HL-60 (cell line): Measurements from ENCODE around the gene MMP3.

Source experiments
- DNase-seq, 2 experiments: peaks; one replicate each; pipeline ENCODE4 v3.0.0-alpha.2; 2010 to 2020; ENCODE audit warnings: low read depth in 1 of 2, low spot score in 1 of 2
- H3K27ac ChIP-seq: fragments of 250-450 bp; sonication (Bioruptor Pico); replicated peaks from 2 replicates; pipeline ENCODE4 v1.5.1; 2020; ENCODE audit warnings: mild to moderate bottlenecking, moderate library complexity
- H3K27me3 ChIP-seq: fragments of 250-450 bp; sonication (Bioruptor Pico); 2 replicates; pipeline ENCODE4 v1.5.1; 2021; ENCODE audit warnings: mild to moderate bottlenecking, moderate library complexity; ENCODE audit not compliant: insufficient read depth, poor library complexity, severe bottlenecking
- H3K4me3 ChIP-seq: replicated peaks from 2 replicates; pipeline ENCODE4 v1.5.1; 2011; ENCODE audit warnings: mild to moderate bottlenecking, control low read depth, low read length; ENCODE audit not compliant: insufficient read depth
- GABPA ChIP-seq: IDR thresholded peaks from 2 replicates; pipeline ENCODE4 v1.6.1; 2012; ENCODE audit warnings: low read depth
- POLR2AphosphoS5 ChIP-seq: IDR thresholded peaks from 2 replicates; pipeline ENCODE4 v1.6.1; 2012; ENCODE audit warnings: low read depth
- REST ChIP-seq: IDR thresholded peaks from 2 replicates; pipeline ENCODE4 v1.6.1; 2012; ENCODE audit warnings: low read depth; ENCODE audit not compliant: insufficient replicate concordance
- SPI1 ChIP-seq: IDR thresholded peaks from 2 replicates; pipeline ENCODE4 v1.6.1; 2012; ENCODE audit warnings: low read depth, mild to moderate bottlenecking, borderline replicate concordance
- long read RNA-seq: library from polyadenylated mRNA; unstranded; transcript quantifications from one replicate; pipeline ENCODE4 v2.0.0, GENCODE V29; 2020
- TF ChIP-seq, protein P1 (sequence below): IDR thresholded peaks from one replicate; pipeline ENCODE4 v1.5.1; 2011; ENCODE audit warnings: low read length, control low read depth, inconsistent platforms; ENCODE audit not compliant: insufficient read depth

MMP3 gene
- long read RNA-seq, result 0 reads

DNA sequence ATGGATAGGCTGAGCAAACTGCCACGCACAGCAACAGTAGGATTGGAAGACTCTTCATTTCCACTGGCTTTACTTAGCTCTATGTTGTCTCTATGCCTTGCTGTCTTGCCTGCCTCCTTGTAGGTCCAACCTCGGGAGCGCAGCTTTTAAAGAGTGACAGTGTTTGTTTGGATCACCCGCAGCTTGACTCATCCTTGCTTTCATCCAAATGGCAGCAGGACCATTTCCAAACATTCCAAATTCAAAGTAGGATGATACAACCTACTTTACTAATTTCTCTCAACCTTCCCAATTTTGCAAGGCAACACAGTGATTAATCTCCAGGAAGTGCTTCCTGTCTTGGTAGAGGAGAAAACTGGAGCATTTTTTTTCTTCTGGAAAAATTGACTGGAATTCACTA is at the start of gene MMP3:
Gene MMP3 (minus strand): TSS at position 121 of the 400 bp plus-strand sequence. CDS start 63 bp downstream, at position 58.
- peaks cover 3% of the 10 kb centered on the region for H3K27me3 ChIP-seq
- no peak within 1 kb of the TSS for H3K27ac ChIP-seq
- no peak for DNase-seq
- TF ChIP-seq POLR2AphosphoS5, result no peak
- no peak for TF ChIP-seq GABPA
- no peak for TF ChIP-seq REST
- no peak for TF ChIP-seq SPI1
- no peak within 1 kb of the TSS for H3K4me3 ChIP-seq

DNA sequence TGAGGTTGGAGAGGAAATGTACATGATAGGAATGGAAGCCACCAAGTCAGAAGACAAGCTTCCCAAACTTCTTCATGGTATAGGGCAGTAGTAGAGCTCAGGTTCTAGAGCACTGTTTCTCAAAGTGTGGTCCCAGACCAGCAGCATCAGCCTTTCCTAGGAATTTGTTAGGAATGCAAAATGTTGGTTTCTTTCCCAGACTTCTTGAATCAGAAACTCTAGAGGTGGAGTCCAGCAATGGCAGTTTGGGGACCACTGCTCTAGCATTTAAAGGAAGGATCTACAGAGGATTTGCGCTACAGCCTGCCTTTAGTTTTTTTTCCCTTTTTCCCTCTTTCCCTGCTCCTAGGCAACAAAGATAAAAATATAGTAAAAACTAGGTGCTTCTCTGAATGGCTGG is 48.3 kb upstream of the MMP3 start:
- Histone ChIP-seq H3K27ac (no peak overlapping the region), H3K4me3 (no peak overlapping the region), H3K27me3 (peaks cover 2% of the 10 kb centered on the region)
- no peak for TF ChIP-seq SPI1
- no peak for DNase-seq

- H3K27ac ChIP-seq, result no peak overlapping the region
- DNase-seq, result no peak
- H3K4me3 ChIP-seq, result no peak overlapping the region
- TF ChIP-seq, protein P1, sequence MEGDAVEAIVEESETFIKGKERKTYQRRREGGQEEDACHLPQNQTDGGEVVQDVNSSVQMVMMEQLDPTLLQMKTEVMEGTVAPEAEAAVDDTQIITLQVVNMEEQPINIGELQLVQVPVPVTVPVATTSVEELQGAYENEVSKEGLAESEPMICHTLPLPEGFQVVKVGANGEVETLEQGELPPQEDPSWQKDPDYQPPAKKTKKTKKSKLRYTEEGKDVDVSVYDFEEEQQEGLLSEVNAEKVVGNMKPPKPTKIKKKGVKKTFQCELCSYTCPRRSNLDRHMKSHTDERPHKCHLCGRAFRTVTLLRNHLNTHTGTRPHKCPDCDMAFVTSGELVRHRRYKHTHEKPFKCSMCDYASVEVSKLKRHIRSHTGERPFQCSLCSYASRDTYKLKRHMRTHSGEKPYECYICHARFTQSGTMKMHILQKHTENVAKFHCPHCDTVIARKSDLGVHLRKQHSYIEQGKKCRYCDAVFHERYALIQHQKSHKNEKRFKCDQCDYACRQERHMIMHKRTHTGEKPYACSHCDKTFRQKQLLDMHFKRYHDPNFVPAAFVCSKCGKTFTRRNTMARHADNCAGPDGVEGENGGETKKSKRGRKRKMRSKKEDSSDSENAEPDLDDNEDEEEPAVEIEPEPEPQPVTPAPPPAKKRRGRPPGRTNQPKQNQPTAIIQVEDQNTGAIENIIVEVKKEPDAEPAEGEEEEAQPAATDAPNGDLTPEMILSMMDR, result no peak
- TF ChIP-seq REST (no peak), SPI1 (no peak), GABPA (no peak), POLR2AphosphoS5 (no peak)
- peaks cover 2% of the 10 kb centered on the region for H3K27me3 ChIP-seq
Measured at GRCh38 chr11:102886999-102887398, 43.6 kb upstream of the MMP3 start.

DNA sequence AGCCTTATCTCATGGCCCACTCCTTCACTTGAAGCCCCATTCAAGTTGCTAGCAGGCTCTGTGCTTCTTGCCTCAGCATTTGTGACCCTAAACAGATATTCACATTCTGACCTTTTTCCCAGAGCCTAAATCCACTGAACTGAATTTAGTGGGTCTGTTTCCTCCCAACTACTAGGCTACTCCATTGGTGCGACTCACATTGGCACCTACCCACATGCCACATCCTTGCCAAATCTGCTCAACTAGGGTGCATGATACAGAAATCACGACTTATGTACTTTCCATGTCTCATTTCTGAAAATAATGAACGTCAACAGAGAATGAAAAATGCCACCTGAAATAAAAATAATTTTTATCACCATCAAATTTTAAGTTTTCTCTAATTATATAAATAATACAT is 39.7 kb upstream of the MMP3 start:
- Histone ChIP-seq H3K27ac (no peak overlapping the region), H3K4me3 (no peak overlapping the region), H3K27me3 (no peaks in the 10 kb centered on the region)
- DNase-seq, result no peak
- TF ChIP-seq, protein P1, result no peak
- no peak for TF ChIP-seq REST
- no peak for TF ChIP-seq POLR2AphosphoS5
- TF ChIP-seq SPI1, result no peak
- TF ChIP-seq GABPA, result no peak
